Fibroblast of skin of back (primary cell): ENCODE data around the gene CCR5AS.
"Not testable (repeated sequence)": the region's sequence is repeated elsewhere in the genome, so short reads cannot be mapped to it uniquely, and the experiment has no call there.

Experiments used
- DNase-seq: peaks from one replicate; pipeline ENCODE4 v3.0.0-alpha.2; 2013

The CCR5AS gene

DNA sequence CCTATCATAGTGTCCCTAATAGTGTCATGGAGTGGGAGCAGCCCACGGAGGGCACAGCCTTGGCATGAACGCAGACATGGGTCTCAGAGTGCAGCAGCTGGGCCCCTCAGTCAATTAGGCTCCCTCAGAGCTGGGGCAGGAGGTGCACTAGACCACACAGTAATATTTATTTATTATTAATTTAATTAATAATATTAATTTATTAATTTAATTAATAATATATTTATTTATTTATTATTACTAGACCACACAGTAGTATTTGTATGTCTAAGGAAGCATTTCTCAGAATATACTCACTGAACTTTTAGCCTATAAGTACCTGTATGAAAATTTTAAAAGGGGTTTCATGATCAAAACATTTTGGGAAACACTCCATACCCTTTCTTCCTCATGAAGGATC, 5.3 kb downstream of the CCR5AS start:
- no peak for DNase-seq

- no peak for DNase-seq
Observed at GRCh38 chr3:46400846-46401245, 6.0 kb downstream of the CCR5AS start.

DNA sequence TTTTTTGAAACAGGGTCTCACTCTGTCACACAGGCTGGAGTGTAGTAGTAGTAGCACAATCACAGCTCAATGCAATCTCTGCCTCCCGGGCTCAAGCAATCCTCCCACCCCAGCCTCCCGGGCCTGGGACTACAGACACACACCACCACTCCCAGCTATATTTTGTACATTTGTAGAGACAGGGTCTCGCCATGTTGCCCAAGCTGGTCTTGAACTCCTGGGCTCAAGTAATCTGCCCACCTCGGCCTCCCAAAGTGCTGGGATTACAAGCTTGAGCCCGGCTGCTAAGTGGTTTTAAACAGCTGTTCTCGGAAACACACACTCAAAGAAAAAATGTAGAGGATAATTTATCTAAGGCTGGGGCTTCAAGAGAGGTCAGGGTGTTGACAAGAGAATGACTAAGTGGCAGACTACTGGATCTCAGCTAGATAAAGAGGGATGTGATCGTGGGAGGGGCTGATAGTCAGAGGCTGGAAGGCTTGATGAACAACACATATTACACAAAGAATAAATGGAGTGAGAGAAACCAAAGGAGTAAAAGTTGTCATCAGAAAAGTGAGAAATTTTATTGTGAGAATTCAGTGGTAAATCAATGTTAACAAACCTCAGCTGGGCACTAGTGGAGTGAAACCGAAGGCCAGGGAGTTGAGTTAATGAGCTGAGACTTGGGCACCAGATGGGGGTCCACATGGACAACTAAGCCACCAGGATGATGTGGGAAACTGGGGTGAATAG, 6.7 kb downstream of the CCR5AS start:
- DNase-seq: peak; percentile 89

- DNase-seq: peak; percentile 51
Observed at GRCh38 chr3:46399557-46399956, 7.3 kb downstream of the CCR5AS start.

- DNase-seq: no peak
Observed at GRCh38 chr3:46399098-46399497, 7.8 kb downstream of the CCR5AS start.

DNA sequence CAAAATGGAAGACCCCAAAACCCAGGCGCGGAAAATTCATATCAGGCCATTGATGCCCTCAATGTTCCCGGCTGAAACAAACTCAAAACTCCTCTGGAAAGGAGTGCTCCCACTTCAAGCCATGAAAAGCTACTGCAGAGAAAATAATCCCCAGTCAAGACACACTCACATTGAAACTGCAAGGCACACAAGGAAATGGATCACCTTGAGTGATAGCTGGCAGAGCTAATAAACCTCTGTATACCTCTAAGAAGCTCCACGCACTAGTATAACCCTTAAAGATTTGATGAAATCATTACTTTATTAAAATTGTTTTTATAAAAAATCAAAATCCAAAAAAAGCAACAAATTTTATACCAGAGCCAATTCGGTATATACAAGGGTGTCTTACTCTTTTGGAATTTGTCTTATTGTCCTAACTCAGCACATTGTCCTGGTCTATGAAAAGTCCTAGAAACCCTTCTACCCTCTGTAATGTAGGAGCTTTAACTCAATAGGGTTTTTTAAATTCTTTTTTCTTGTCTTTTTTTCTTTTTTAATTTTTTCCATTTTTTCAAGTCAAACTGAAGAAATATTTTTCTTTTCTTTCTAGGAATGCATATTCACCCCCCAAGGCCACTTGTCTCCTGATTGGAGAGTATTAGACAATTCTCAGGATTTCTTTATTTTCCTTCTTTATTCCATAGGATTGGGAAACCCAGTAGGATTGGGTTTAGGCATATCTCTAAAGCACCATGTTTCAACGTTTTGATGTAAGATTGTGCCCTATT, 8.5 kb downstream of the CCR5AS start:
- no peak for DNase-seq

DNA sequence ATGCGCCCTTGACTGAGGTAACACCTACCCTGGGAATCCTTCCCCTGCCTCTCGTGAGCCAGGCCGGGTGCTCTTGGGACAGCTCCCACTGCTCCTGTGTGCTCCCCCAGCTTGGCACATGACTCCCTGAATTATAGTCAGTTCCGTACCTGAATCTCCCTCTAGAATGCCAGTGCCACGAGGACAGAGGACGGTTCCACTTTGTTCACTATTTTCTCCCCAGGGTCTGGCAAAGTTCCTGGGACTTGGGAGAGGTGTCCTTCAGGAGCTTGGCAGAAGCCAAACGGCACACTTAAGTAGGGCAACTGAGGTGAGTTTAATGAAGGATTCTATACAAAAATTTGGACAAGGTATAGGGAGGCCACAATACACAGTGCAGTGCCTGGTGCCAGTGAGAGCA, 9.8 kb downstream of the CCR5AS start:
- DNase-seq: no peak

DNA sequence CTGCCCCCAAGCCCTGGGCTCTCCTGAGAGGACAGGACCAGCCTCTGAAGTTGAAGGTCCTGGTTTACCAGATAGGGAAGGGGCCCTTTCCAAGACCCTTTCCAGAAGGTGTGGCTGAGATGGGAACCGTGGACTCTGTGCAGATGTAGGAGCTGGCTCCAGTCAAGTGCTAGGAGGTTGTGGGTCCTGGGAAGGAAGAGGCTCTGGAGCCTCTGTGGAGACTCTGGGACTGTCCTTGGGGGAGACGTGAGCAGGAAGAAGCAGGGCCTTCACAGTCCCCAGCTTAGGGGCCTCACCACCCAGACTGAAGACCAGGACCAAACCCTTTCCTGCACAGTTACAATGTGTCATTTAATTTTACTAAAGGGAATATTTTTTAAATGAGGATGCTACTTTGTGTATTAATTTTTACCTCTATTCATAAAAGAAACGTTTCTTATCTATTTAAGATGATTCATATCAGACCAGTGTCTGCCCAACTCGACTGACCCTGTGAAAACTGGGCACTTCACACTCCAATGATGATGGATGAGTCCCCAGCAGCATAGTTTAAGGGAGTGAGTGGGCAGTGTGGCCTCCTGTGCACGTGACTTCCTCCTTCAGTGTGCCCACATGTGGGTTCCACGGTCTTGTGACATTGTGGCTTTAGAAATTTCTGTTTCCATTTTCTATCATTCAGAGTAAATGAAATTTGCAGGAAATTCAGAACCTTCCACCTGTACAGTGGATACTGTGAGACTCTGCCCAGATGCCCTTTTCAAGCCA, 10.9 kb downstream of the CCR5AS start:
- no peak for DNase-seq

DNA sequence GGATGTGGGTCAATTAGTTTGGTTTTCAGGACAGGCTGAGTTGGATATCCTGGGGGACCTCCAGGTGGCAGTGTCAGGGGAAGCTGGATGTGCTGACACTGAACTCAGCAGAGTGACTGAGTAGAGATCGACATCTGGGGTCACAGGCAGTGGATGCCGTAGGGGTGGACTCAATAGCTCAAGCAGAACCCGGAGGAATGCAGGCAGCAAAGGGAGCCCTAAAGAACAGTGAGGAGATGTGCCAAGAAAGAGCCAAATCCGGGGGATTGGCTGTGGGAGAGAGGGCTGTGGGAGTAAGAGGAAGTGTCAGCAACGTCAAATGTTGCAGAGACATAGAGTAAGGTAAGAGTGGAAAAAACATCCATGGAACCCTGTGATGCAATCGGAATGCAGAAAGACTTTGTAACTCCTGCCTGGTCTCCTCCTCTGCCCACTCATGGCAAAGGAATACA, 11.6 kb downstream of the CCR5AS start:
- DNase-seq: no peak

GRCh38 chr3:46393554-46394434, 13.1 kb downstream of the CCR5AS start:
- DNase-seq: no peak

DNA sequence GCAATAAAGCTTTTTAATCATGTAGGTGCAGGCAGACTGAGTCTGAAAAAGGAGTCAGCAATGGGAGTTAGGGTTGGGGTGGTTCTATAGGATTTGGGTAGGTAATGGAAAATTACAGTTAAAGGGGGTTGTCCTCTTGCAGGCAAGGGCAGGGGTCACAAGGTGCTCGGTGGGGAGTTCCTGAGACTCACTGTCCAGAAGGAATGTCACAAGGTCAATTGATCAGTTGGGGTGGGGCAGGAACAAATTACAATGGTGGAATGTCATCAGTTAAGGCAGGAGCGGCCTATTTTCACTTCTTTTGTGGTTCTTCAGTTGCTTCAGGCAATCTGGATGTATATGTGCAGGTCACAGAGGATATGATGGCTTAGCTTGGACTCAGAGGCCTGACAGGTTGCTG, 13.9 kb downstream of the CCR5AS start:
- DNase-seq: no peak

- DNase-seq: not testable (repeated sequence)
Observed at GRCh38 chr3:46391526-46391925, 15.3 kb downstream of the CCR5AS start.

GRCh38 chr3:46389306-46389705, 17.6 kb downstream of the CCR5AS start:
- DNase-seq: no peak

GRCh38 chr3:46388847-46389246, 18.0 kb downstream of the CCR5AS start:
- not testable (repeated sequence) for DNase-seq

DNA sequence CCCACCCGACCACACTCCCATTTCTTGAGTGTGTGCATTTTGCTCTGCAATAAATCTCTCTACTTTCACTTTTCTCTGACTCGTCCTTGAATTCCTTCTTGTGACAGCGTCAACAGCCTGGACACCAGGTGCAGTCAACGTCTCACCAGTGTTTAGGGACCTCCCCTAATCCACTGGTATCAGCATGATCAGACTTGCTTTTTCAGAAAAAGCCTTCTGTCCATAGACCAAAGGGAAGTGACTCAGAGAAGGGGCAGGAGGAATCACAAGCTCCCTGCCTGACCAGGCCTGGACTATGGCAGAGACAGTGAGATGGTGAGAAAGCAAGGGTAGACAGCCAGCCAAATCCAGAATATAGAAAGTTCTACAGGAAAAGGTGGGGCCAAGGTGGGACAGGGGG, 20.7 kb downstream of the CCR5AS start:
- DNase-seq: no peak

DNA sequence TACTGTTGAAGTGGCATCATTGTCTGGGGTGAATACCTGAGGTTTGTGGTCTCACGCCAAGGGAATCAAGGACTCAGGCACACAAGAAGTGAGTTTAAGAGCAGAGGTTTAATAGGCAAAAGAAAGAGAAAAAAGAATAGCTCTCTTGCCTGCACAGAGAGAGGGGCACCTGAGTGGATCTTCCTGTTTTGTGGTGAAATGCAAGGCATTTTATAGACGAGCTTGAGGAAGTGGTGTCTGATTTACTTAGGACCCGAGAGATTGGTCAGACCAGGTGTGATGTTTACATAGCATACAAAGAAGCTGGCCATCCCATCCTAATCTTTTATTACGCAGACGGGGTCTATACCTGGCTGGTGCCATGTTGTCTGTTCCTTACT, 22.9 kb downstream of the CCR5AS start:
- no peak for DNase-seq

DNA sequence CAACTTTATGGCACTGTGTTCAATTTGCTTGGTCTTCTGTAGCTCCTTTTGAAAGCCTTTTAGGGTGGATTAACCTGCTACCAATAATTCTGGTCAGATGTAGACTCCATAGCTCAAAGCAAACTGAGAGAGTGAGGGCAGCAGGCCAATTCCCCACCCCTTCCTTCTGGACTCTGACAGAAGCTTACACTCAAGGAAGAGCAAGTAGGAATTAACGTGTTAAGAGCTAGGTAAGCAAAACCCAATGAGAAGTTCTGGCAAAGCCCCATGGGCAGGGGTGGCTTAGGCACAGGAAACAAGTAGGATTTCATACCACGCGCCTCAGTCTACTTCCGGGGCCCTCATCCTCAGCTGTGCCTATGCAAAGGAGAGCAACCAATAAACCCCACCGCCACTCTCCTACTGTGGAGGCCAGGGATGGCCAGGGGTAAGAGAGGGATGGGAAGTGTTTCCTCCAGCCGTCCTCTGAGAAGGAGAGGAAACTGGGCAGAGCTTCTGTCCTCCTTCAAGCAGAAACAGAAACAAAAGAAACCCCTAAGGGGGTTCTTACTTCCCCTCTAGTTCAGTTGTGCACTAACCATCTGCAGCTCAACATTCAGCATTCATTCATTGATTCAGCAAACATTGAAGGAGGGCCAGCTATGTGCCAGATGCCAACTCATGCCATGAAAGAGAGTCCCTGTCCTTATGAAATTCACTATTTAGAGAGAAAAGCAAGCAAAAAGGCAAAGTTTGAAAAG, 23.5 kb downstream of the CCR5AS start:
- no peak for DNase-seq

DNA sequence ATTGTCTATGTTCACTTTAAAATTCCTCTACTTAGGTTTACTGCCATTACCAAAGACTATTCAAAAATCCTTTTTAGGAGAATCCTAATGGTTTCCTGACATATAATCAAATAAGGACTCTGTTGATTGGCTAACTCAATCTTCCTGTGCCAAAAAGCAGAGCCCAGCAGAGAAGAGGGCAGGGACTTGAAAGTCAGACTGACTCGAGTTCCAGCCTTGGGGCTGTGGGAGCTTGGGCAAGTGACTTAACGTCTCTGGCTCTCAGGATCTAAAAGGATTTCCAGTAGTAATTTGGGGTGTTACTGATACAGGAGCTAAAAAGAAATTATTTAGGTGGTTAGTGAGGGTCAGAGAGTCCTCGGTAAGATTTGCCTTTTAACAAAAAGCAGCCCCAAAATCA, 25.2 kb downstream of the CCR5AS start:
- DNase-seq: no peak

DNA sequence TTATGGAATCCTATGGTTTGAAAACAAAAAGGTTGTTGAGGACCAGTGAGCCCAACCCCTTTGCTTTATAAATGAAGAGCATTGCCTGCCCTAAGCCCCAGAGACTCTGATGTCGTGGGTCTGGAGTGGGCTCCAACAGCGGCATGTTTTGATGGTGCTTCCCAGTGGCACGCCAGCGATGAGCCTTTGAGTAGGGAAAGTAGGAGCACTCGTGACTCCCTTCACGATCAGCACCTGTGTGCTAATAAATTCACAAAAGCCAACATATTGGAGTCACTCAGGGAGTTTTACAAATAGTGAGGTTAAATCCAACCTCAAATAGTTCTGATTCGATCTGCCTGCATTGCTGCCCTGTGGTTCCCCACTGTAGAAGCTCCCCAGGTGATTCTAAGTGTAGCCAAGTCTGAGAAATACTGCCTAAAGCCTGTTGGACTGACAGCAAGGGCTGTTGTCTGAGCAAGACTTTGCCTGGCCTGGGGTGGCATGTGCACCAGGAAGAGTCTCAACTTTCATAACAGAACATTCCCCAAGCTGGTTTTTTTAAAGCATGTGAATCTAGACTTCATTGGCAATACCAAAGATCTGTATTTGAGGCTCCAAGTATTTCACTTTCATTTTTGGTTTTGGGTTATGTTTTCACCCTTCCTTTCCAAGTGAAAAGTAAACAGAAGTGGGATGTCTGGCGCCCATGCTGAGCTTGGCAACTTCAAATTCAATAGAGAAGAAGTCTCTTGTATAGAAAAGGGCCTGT, 26.2 kb downstream of the CCR5AS start:
- DNase-seq: no peak

DNA sequence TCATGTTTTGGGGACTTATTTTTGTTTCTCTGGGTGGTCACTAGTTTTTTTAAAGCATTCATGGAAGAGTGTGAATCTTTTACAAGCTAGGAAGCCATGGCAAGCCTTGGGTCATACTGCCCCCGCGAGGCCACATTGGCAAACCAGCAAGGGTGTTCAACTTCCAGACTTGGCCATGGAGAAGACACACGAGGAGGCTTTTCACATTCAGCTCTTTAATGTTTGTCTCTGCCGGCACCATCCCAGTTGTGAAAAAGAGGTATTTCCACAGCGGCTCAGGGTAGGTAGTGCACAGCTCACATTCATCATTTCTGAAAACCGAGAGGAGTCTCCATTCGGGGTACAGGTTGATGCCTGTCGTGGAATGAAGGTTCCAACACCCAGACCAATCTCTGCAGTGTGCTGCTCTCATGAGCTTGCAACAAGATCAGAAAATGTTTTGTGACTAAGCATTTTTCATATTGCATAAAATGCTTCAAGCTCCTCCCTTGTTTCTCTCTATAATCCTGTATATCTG, 28.4 kb downstream of the CCR5AS start:
- DNase-seq: peak; percentile 50

GRCh38 chr3:46375814-46376213, 31.1 kb downstream of the CCR5AS start:
- no peak for DNase-seq
